SK-N-SH (cell line): ENCODE measurements around the gene PLEKHM3. TPM values are rescaled to one million over a fixed set of nuclear protein-coding genes. Genes with fewer than 3 reads are reported as not detected.

Experiments used
- CTCF ChIA-PET: fragments of 300-600, 350-600 bp; formaldehyde crosslinking; extraction: SDS; loops from one replicate; lab custom pipeline; 2021; lab: Yijun Ruan, JAX
- POLR2A ChIA-PET: fragments of 350-600 bp; sonication (Branson Sonifier 250); formaldehyde crosslinking; extraction: SDS; loops from one replicate; lab custom pipeline; 2020; ENCODE audit warnings: antibody characterized with exemption, inconsistent platforms; lab: Yijun Ruan, JAX
- DNase-seq: peaks from one replicate; pipeline ENCODE4 v3.0.0; 2012
- H2AFZ ChIP-seq: fragments of 200-600 bp; sonication (generic); 2 replicates; pipeline ENCODE4 v1.8.1; 2016; ENCODE audit warnings: antibody characterized with exemption, mild to moderate bottlenecking, low read depth
- H3F3A ChIP-seq: fragments of 200-600 bp; sonication (generic); replicated peaks from 2 replicates; pipeline ENCODE3; 2016; ENCODE audit warnings: antibody characterized with exemption, mild to moderate bottlenecking; ENCODE audit not compliant: insufficient read depth
- H3K27ac ChIP-seq, 2 experiments: fragments of 200-500 bp in 1 of 2; fragments of 200-600 bp in 1 of 2; sonication (Bioruptor generic) in 1 of 2; sonication (generic), shearing (Covaris generic) in 1 of 2; 2 replicates each; pipeline versions ENCODE4 v1.5.1 to v1.6.1; 2014 to 2016; ENCODE audit warnings: low read depth in 2 of 2, inconsistent platforms in 1 of 2, low read length in 1 of 2, mild to moderate bottlenecking in 1 of 2, mixed read lengths in 1 of 2
- H3K27me3 ChIP-seq: fragments of 200-600 bp; sonication (generic), shearing (Covaris generic); 2 replicates; pipeline ENCODE4 v1.6.1; 2016; ENCODE audit warnings: mixed run types; ENCODE audit not compliant: insufficient read depth
- H3K36me3 ChIP-seq, 2 experiments: fragments of 200-500 bp in 1 of 2; fragments of 200-600 bp in 1 of 2; sonication (Bioruptor generic) in 1 of 2; sonication (generic) in 1 of 2; replicated peaks in 1 of 2; 2 replicates each; pipeline versions ENCODE3 to v1.5.1; 2014 to 2016; ENCODE audit warnings: low read length in 1 of 2, mild to moderate bottlenecking in 1 of 2; ENCODE audit not compliant: insufficient read depth in 2 of 2, control insufficient read depth in 1 of 2
- H3K4me1 ChIP-seq, 2 experiments: fragments of 200-500 bp in 1 of 2; fragments of 200-600 bp in 1 of 2; sonication (Bioruptor generic) in 1 of 2; sonication (generic), shearing (Covaris generic) in 1 of 2; 2 replicates each; pipeline versions ENCODE4 v1.5.1 to v1.6.1; 2014 to 2016; ENCODE audit warnings: low read depth in 1 of 2, low read length in 1 of 2, mixed run types in 1 of 2; ENCODE audit not compliant: insufficient read depth in 2 of 2, control insufficient read depth in 1 of 2
- H3K4me2 ChIP-seq: fragments of 200-600 bp; sonication (generic), shearing (Covaris generic); 2 replicates; pipeline ENCODE4 v1.6.1; 2017; ENCODE audit warnings: mixed run types
- H3K4me3 ChIP-seq, 2 experiments: fragments of 200-500 bp in 1 of 2; fragments of 200-600 bp in 1 of 2; sonication (Bioruptor generic) in 1 of 2; sonication (generic), shearing (Covaris generic) in 1 of 2; 2 replicates each; pipeline versions ENCODE4 v1.5.1 to v1.8.1; 2014 to 2016; ENCODE audit warnings: low read depth in 2 of 2, inconsistent platforms in 1 of 2, low read length in 1 of 2, mild to moderate bottlenecking in 1 of 2, mixed read lengths in 1 of 2, moderate library complexity in 1 of 2
- H3K79me2 ChIP-seq: fragments of 200-600 bp; sonication (generic); 2 replicates; pipeline ENCODE4 v1.8.1; 2017; ENCODE audit warnings: mild to moderate bottlenecking; ENCODE audit not compliant: insufficient read depth
- H3K9ac ChIP-seq: fragments of 200-600 bp; sonication (generic); 2 replicates; pipeline ENCODE4 v1.6.1; 2017; ENCODE audit warnings: mixed run types
- H3K9me2 ChIP-seq: fragments of 200-600 bp; sonication (generic); 2 replicates; pipeline ENCODE4 v1.6.1; 2017; ENCODE audit warnings: mixed run types
- H3K9me3 ChIP-seq: fragments of 200-600 bp; sonication (generic); 2 replicates; pipeline ENCODE4 v1.6.1; 2017; ENCODE audit warnings: mixed run types, mild to moderate bottlenecking, moderate library complexity
- H4K20me1 ChIP-seq: fragments of 200-600 bp; sonication (generic); 2 replicates; pipeline ENCODE4 v1.6.1; 2017; ENCODE audit warnings: mild to moderate bottlenecking, mixed run types; ENCODE audit not compliant: insufficient read depth
- ELF1 ChIP-seq: IDR thresholded peaks from 2 replicates; pipeline ENCODE4 v1.4.0; 2012
- EP300 ChIP-seq, 2 experiments: IDR thresholded peaks; 2 replicates each; pipeline versions ENCODE4 v1.4.0 to v1.6.1; 2012; ENCODE audit warnings: borderline replicate concordance in 1 of 2, low read depth in 1 of 2, low read length in 1 of 2
- EZH2phosphoT487 ChIP-seq: fragments of 200-600 bp; sonication (generic); IDR thresholded peaks from 2 replicates; pipeline ENCODE4 v1.6.1; 2017; ENCODE audit warnings: low read depth, mixed run types, mild to moderate bottlenecking, antibody characterized with exemption, moderate library complexity, borderline replicate concordance
- FOSL2 ChIP-seq: IDR thresholded peaks from 2 replicates; pipeline ENCODE4 v1.4.0; 2012; ENCODE audit warnings: low read depth, mild to moderate bottlenecking, moderate library complexity, borderline replicate concordance
- FOXJ3 ChIP-seq: sonication (generic); formaldehyde crosslinking; IDR thresholded peaks from 2 replicates; pipeline ENCODE4 v1.5.1; 2020; ENCODE audit warnings: mild to moderate bottlenecking, missing genetic modification reagents
- GATA2 ChIP-seq: sonication (generic); formaldehyde crosslinking; IDR thresholded peaks from 2 replicates; pipeline ENCODE4 v1.5.0; 2020; ENCODE audit warnings: mild to moderate bottlenecking, missing genetic modification reagents
- RFX5 ChIP-seq: IDR thresholded peaks from 2 replicates; pipeline ENCODE4 v1.6.1; 2012; ENCODE audit warnings: mild to moderate bottlenecking, improper control_type of control experiment, low read length
- TAF1 ChIP-seq: IDR thresholded peaks from 2 replicates; pipeline ENCODE4 v1.6.1; 2012; ENCODE audit warnings: low read depth, mild to moderate bottlenecking, low read length, moderate library complexity, borderline replicate concordance
- YY1 ChIP-seq: IDR thresholded peaks from 2 replicates; pipeline ENCODE4 v1.4.0; 2012; ENCODE audit warnings: low read depth, mild to moderate bottlenecking
- WGBS: methylation state at CpG from one replicate; pipeline ENCODE4 v1.1.6; 2017; ENCODE audit warnings: low lambda C conversion rate; 5-methylcytosine and 5-hydroxymethylcytosine counted together
- polyA plus RNA-seq, 3 experiments: library from polyadenylated mRNA; depleted of rRNA; stranded (reverse); fragments of >200 nt; gene quantifications; 2 replicates each; pipeline ENCODE4 v1.2.3, GENCODE V29; 2012
- TF ChIP-seq, protein P1 (sequence below): fragments of 150-350 bp; IDR thresholded peaks from 2 replicates; pipeline ENCODE4 v1.6.1; 2017; ENCODE audit warnings: antibody characterized with exemption, low read length, low read depth, borderline replicate concordance
- TF ChIP-seq, protein P2 (sequence below): IDR thresholded peaks from 2 replicates; pipeline ENCODE4 v1.4.0; 2012; ENCODE audit warnings: low read depth, borderline replicate concordance
- TF ChIP-seq, protein P3 (sequence below): IDR thresholded peaks from 2 replicates; pipeline ENCODE4 v1.4.0; 2012; ENCODE audit warnings: low read depth, borderline replicate concordance
- TF ChIP-seq, protein P4 (sequence below): IDR thresholded peaks from 2 replicates; pipeline ENCODE4 v1.6.1; 2012; ENCODE audit warnings: mild to moderate bottlenecking, low read depth, low read length, moderate library complexity

PLEKHM3 gene
- polyA plus RNA-seq, 1 of the 3 experiments (the other 2 are of a cell fraction): 1.9 TPM

DNA sequence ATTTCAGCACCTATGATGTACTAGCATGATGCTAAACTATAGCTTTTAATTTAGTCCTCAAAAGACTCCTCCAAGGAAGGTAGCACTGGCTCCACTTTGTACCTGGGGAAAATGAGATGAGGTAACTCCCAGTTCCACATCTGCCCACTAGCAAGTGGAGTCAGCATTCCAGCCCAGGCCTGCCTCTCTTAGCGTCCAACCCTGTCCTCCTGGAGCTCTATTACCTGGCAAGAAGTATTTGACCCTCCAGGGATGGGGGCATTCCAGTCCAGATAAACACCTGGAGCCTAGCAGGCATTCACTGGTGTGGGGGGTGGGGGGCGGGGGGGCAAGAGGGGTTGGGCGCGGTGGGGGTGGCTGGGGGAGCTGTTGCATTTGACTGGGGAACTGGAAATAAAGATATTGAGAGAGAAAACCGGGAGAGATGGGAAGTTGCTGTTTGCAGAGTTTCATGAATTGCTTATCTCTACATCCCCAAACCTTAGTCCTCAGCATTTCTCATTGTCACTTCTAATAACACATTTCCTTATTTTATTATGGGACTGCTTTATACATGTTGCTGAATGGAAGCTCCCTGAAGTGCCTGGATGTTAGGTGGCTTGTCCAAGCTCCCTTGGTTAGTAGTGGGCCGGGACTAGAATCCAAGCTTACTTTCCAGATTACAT lies 233.6 kb downstream of the PLEKHM3 start:
- peaks cover 4 to 9% of the 10 kb centered on the region in 2 experiments; a peak in 2 of 4 replicates for H3K4me1 ChIP-seq
- DNase-seq: no peak
- no peak overlapping the region for H3K4me3 ChIP-seq
- no peak overlapping the region for H2AFZ ChIP-seq
- H3K27me3 ChIP-seq: no peaks in the 10 kb centered on the region
- 70% methylated on average over 6 of the region's 6 CpGs for WGBS
- no peaks in the 10 kb centered on the region for H3K79me2 ChIP-seq
- H3K36me3 ChIP-seq: no peaks in the 10 kb centered on the region
- no peak overlapping the region for H3K4me2 ChIP-seq
- H3K9me2 ChIP-seq: no peaks in the 10 kb centered on the region
- no peaks in the 10 kb centered on the region for H3K9me3 ChIP-seq
- peaks cover 8% of the 10 kb centered on the region for H3F3A ChIP-seq
- H4K20me1 ChIP-seq: no peaks in the 10 kb centered on the region
- no peak overlapping the region for H3K9ac ChIP-seq
- ChIA-PET POLR2A (no interaction called here), CTCF (interaction anchor here (0.6 kb wide), 1 partner anchor 280 kb away, joined by 3 read pairs; no protein-coding TSS in a partner anchor)
- no peak overlapping the region for H3K27ac ChIP-seq
- no peak for TF ChIP-seq YY1
- TF ChIP-seq RFX5: no peak
- TF ChIP-seq ELF1: no peak
- TF ChIP-seq, protein P1, sequence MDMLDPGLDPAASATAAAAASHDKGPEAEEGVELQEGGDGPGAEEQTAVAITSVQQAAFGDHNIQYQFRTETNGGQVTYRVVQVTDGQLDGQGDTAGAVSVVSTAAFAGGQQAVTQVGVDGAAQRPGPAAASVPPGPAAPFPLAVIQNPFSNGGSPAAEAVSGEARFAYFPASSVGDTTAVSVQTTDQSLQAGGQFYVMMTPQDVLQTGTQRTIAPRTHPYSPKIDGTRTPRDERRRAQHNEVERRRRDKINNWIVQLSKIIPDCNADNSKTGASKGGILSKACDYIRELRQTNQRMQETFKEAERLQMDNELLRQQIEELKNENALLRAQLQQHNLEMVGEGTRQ: no peak
- TF ChIP-seq, protein P2, sequence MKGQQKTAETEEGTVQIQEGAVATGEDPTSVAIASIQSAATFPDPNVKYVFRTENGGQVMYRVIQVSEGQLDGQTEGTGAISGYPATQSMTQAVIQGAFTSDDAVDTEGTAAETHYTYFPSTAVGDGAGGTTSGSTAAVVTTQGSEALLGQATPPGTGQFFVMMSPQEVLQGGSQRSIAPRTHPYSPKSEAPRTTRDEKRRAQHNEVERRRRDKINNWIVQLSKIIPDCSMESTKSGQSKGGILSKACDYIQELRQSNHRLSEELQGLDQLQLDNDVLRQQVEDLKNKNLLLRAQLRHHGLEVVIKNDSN: no peak
- TF ChIP-seq FOXJ3 (CRISPR knock-in tag): no peak
- no peak for TF ChIP-seq TAF1
- TF ChIP-seq, protein P3, sequence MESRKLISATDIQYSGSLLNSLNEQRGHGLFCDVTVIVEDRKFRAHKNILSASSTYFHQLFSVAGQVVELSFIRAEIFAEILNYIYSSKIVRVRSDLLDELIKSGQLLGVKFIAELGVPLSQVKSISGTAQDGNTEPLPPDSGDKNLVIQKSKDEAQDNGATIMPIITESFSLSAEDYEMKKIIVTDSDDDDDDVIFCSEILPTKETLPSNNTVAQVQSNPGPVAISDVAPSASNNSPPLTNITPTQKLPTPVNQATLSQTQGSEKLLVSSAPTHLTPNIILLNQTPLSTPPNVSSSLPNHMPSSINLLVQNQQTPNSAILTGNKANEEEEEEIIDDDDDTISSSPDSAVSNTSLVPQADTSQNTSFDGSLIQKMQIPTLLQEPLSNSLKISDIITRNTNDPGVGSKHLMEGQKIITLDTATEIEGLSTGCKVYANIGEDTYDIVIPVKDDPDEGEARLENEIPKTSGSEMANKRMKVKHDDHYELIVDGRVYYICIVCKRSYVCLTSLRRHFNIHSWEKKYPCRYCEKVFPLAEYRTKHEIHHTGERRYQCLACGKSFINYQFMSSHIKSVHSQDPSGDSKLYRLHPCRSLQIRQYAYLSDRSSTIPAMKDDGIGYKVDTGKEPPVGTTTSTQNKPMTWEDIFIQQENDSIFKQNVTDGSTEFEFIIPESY: no peak
- TF ChIP-seq, protein P4, sequence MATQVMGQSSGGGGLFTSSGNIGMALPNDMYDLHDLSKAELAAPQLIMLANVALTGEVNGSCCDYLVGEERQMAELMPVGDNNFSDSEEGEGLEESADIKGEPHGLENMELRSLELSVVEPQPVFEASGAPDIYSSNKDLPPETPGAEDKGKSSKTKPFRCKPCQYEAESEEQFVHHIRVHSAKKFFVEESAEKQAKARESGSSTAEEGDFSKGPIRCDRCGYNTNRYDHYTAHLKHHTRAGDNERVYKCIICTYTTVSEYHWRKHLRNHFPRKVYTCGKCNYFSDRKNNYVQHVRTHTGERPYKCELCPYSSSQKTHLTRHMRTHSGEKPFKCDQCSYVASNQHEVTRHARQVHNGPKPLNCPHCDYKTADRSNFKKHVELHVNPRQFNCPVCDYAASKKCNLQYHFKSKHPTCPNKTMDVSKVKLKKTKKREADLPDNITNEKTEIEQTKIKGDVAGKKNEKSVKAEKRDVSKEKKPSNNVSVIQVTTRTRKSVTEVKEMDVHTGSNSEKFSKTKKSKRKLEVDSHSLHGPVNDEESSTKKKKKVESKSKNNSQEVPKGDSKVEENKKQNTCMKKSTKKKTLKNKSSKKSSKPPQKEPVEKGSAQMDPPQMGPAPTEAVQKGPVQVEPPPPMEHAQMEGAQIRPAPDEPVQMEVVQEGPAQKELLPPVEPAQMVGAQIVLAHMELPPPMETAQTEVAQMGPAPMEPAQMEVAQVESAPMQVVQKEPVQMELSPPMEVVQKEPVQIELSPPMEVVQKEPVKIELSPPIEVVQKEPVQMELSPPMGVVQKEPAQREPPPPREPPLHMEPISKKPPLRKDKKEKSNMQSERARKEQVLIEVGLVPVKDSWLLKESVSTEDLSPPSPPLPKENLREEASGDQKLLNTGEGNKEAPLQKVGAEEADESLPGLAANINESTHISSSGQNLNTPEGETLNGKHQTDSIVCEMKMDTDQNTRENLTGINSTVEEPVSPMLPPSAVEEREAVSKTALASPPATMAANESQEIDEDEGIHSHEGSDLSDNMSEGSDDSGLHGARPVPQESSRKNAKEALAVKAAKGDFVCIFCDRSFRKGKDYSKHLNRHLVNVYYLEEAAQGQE: no peak
- TF ChIP-seq EP300 (IDR thresholded peaks at IDR 0.05; ENCODE audit: borderline replicate concordance in 1 of 2, low read depth in 1 of 2, low read length in 1 of 2): no peak
- TF ChIP-seq EZH2phosphoT487: no peak
- TF ChIP-seq FOSL2: no peak
- no peak for TF ChIP-seq GATA2
